Activated CD4-positive, alpha-beta T cell treated with anti-CD3 and anti-CD28 coated beads for 24 hours (primary cell): Measurements from ENCODE around the gene MAD1L1.
"Not testable (repeated sequence)": the region's sequence is repeated elsewhere in the genome, so short reads cannot be mapped to it uniquely, and the experiment has no call there.

Experiments
- DNase-seq, 2 donors: peaks; one replicate each; pipeline ENCODE4 v3.0.0-alpha.2; 2020; ENCODE audit warnings: low read depth in 2 of 2

Gene MAD1L1

DNA sequence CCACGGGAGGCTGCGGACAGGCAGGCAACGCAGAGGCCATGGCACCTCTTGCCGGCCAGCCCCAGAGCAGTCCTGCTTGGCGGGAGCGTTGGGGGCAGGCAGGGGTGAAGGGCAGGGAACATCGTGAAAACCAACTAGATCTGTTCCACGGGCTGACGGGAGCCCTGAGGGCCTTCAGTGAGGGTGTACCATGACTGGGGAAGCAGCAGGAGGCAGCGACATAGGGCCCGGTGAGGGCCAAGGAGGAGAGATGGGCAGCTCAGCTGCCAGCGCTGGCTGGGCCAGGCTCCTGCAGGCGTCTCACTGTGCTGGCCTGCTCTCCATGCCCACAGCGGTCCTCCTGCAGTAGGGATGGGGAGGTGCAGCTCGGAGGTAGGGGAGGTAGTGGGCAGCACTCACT, 366.1 kb downstream of the MAD1L1 start:
- no peak for DNase-seq

DNA sequence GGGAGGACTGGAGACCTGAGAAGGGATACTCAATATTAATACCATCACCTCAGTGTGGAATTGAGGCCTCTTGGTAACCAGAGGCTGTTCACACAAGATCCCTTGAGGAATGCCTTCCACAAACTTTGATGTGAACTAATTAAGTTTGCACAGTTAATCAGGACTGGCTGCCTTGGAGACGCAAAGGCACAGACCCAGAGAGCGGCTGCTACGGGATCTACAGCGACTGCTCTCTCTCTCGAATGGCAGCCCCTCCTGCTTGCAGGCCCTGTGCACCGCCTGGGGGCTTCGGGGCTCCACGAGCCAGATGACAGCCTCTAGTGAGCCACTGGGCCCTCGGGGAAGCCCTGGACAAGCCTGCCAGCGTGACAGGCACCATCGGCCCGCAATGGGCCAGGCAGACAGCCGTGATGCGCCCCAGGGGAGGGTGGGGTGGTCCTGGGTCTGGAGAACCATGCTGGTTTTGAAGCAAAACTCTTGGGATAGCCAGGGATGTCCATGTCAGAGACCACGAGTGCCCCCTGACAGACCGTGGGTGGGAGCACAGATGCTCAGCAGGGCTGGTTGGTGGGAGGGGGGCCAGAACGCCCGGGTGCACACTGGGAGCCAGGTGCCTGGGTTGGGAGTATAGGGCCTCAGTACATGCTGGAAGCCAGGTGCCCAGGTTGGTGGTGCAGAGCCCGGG, 367.0 kb downstream of the MAD1L1 start:
- DNase-seq, result no peak

DNA sequence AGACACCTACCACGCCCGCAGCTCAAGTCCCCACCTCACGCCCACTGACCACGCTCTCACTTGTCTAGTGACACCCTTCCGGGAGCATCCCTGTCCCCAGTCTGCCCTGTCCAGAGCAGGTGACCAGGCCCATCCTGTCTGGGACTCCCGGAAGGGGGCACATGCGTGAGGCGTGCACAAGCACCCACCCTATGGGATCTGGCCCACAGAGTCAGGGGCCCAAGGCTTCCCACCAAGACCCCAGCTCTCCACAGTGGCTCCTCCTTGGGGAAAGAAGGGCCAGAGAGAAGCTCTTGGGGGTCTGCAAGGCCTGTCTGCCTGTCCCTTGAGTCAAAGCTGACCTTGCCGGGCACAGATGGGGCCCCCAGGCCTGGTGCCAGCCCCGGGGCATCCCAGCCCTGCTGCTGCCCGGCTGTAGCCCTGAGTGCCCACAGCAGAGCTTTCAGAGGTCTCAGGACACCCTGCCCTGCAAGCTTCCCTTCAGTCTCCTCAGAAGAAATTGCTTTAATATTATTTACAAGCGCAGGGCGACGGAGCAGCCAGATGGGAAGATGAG, 367.7 kb downstream of the MAD1L1 start:
- DNase-seq, result no peak

DNA sequence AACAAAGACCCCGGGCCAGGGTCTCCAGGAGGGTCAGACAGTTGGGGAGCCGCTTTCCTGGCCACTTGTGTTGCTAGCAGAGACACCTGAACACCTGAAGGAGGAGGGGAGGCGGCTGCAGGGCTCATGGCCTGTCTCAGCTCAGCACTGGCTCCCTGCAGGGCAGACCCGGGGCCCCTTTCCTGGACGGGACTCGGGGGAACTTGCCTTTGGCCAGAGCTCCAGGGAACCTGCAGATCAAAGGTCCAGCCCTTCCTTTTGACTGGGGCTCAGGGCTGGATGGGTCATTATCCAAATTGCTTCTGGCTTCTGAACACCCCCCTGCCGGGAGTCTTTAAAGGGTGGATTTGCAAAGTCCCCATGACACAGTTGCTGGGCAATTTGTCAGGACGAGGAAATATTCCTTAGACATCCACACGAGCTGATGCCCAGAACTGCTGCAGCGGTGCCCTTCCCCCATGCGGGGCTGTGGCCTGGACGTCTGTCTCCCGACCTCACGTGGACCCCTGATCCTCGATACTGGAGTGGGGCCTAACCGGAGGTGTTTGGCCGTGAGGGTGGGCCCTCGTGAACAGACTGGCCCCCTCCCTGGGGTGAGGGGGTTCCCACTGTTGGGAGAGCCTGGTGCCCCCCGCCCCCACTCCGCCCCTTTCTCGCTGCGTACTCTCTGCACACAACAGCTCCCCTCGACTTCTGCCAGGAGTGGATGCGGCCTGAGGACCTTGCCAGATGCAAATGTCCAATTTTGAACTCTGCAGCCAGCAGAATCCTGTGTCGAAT, 368.4 kb downstream of the MAD1L1 start:
- no peak for DNase-seq

- DNase-seq, result no peak
Observed at GRCh38 chr7:1863091-1863900, 369.4 kb downstream of the MAD1L1 start.

DNA sequence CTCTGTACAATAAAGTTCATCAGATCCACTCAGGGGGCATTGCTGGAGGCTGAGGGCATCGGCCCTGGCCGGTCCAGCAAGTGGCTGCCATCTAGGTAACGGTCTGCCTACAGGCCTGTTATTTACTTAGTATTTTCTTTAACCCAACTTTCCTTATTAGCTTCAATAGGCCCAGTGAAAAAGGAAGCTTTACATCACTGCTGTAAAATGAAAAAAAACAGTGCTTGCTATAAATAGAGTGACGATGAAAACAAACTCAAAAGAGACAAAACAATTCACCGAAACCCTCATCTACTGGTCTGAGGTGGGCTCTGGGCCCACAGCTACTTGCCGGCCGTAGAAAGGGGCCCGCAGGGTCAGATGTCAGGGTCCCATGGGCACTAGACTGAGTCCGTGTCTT, 370.2 kb downstream of the MAD1L1 start:
- no peak for DNase-seq

GRCh38 chr7:1861799-1862458, 370.8 kb downstream of the MAD1L1 start:
- no peak for DNase-seq

DNA sequence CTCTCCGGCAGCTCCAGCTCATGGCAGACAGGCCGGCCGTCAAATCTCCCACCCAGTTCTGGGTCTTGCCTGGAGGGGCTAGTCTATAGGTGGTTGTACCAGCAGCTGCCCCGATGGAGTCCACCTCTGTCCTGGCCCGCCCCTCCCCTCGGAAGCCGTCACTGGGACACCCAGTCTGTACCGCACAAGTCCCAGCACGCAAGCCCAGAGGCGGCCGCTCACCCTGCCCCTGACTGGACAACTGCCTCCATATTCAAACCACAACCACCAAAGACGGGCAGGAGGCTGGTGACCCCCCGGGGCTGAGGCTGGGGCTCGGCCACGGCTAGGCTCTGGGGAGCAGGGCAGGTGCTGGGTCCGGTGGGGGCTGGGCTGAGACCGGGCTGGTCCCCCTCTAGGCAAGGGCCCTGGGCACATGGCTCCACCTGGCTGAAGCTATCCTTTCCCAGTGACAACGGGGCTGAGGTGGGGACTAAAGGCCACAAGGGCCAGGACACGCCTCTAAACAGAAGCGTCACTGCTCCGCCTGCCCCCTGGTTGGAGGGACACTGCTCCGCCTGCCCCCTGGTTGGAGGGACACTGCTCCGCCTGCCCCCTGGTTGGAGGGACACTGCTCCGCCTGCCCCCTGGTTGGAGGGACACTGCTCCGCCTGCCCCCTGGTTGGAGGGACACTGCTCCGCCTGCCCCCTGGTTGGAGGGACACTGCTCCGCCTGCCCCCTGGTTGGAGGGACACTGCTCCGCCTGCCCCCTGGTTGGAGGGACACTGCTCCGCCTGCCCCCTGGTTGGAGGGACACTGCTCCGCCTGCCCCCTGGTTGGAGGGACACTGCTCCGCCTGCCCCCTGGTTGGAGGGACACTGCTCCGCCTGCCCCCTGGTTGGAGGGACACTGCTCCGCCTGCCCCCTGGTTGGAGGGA, 371.6 kb downstream of the MAD1L1 start:
- DNase-seq, result not testable (repeated sequence)

GRCh38 chr7:1859266-1860035, 373.3 kb downstream of the MAD1L1 start:
- no peak for DNase-seq

- no peak for DNase-seq
Observed at GRCh38 chr7:1858435-1859265, 374.1 kb downstream of the MAD1L1 start.

DNA sequence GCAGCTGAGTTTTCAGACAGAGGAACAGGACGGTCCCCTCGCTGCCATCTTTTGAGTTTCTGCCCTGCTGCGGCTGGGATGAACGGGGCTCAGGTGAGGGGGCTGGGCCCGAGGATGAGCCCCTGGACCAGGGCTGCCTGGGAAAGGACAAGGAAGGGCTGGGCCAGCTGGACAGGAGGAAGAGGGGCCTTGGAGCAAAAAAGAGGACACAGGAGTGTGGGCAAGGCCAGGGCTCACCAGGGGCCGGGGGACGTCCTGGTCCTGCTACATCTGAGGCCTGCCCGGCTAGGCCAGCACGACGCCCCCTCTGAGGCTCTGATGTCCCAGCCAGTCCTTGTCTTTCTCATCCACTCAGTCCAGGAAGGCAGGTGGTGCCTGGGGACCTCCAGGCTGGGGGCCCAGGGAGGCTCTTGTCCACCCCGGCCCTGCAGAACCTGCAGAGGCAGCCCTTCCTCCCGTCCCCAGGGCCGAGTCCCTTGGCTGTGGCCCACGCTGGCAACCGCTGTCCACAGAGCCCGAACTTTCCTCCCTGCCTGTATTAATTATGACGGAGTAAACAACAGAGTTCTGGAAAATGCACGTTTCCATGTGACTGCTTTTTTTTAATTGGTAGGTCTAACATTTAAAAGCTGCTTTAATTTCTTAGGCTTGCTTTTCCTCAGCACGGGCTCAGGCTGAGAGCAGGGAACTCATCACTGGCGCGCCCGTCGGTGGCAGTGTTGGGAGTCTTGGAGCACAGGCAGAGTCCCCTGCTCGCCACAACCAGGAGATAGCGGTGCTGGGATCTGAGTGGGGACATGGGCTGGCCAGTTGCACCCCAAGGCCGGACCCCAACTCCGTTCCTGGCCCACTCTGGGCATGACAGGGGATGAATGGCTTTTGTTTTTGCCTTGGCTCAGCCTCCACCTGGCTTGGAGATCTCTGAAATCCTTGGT, 375.0 kb downstream of the MAD1L1 start:
- DNase-seq, result no peak

GRCh38 chr7:1856888-1857441, 375.8 kb downstream of the MAD1L1 start:
- no peak for DNase-seq

GRCh38 chr7:1856161-1856887, 376.4 kb downstream of the MAD1L1 start:
- no peak for DNase-seq

DNA sequence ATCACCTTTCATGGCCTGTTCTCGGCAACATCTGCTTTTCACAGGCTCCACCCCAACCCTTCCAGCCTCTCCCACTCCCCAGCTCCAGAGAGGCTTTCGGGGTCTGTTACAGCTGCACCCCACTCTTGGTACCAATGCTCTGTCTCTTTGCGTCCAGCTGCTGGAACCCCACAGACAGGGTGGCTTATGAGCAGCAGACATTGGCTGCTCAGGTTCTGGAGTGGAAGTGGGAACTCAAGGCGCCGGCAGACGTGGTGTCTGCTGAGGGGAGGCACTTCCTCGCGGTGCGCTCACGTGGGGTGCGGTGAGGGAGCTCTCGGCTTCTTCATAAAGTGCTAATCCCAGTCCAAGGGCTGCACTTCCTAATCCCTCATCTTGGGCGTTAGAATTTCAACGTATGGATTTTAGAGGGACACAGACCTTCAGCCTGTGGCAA, 377.0 kb downstream of the MAD1L1 start:
- DNase-seq, result no peak

DNA sequence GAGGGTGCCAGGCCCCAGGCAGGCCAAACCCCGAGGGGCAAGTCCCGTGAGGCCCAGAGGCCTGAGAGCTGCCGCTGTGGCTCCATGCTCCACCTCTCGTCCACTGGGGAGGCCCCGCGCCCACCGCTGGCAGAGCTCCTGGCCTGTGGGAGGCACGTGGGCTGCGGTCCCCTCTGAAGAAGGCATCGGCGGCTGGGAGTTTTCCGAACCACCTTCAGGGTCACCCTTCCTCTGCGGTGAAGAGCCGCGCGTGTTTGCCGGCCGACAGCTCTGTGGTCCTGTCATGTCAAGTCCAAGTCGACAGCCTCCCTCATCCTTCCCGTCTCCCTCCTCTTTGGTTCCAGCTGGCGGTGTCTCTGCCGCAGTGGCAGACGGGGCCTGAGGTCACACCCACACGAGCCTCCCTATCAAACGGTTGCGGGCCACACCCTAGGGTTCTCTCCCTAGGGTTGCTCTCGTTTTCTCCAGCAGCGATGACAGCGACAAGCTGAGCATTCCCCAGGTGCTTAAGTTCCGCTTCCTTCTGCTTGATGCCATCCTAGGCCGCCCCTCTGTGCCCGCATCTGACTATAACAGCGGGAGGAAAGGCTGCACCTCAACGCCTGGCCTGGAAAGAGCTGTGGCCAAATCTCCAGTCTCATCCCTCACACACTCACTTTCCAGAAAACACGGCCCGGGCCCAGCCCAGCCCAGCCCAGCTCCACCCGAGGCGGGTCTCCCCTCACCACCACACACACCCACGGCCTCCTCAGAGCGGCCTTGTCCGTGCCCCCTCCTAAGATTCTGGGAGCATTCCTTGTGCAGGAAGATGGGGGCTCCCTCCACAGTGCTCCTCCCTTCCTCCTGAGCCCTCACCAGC, 377.6 kb downstream of the MAD1L1 start:
- DNase-seq, result no peak
